Stomach smooth muscle (tissue), 2 donors: Measurements from ENCODE around the gene PSG6.
"Not testable (repeated sequence)": the region's sequence is repeated elsewhere in the genome, so short reads cannot be mapped to it uniquely, and the experiment has no call there.

ENCODE experiments used
- H3K27ac ChIP-seq: one replicate; pipeline ENCODE4 v1.7.0; 2013; ENCODE audit warnings: mild to moderate bottlenecking, low read length, inconsistent platforms
- H3K27me3 ChIP-seq, 2 donors: one replicate each; pipeline ENCODE4 v1.7.0; 2013; ENCODE audit warnings: low read length in 2 of 2; ENCODE audit not compliant: insufficient read depth in 2 of 2, control insufficient read depth in 1 of 2
- H3K36me3 ChIP-seq, 2 donors: one replicate each; pipeline ENCODE4 v1.7.0; 2013; ENCODE audit warnings: low read length in 2 of 2; ENCODE audit not compliant: control insufficient read depth in 2 of 2, insufficient read depth in 2 of 2
- H3K4me1 ChIP-seq: one replicate; pipeline ENCODE4 v1.7.0; 2013; ENCODE audit warnings: low read length; ENCODE audit not compliant: control insufficient read depth, insufficient read depth
- H3K4me3 ChIP-seq, 2 donors: one replicate each; pipeline ENCODE4 v1.7.0; 2013; ENCODE audit warnings: low read length in 2 of 2
- H3K9ac ChIP-seq, 2 donors: one replicate each; pipeline ENCODE4 v1.7.0; 2013; ENCODE audit warnings: low read length in 2 of 2, mild to moderate bottlenecking in 1 of 2
- H3K9me3 ChIP-seq, 2 donors: one replicate each; pipeline ENCODE4 v1.7.0; 2013; ENCODE audit warnings: low read length in 2 of 2; ENCODE audit not compliant: control insufficient read depth in 2 of 2
- donor health status: healthy.
- donor health status: Pancreatic carcinoma.

The PSG6 gene

GRCh38 chr19:42852821-42853220 lies 64.9 kb downstream of the PSG6 start:
- H3K27ac ChIP-seq, H3K9ac ChIP-seq, H3K27me3 ChIP-seq, H3K36me3 ChIP-seq, H3K4me3 ChIP-seq, H3K9me3 ChIP-seq, H3K4me1 ChIP-seq: not testable (repeated sequence)
